22Rv1 (cell line): ENCODE measurements around the gene CDCA5.

Experiments
- H3K27ac ChIP-seq: fragments of 450-650 bp; 2 replicates; pipeline ENCODE4 v1.5.1; 2017
- CTCF ChIP-seq: fragments of 450-650 bp; IDR thresholded peaks from 2 replicates; pipeline ENCODE4 v1.5.1; 2017; ENCODE audit warnings: mild to moderate bottlenecking
- ZFX ChIP-seq: fragments of 450-650 bp; IDR thresholded peaks from 2 replicates; pipeline ENCODE4 v1.6.1; 2017; ENCODE audit warnings: antibody characterized with exemption, borderline replicate concordance

Gene CDCA5

GRCh38 chr11:65063532-65063931 lies 20.3 kb downstream of the CDCA5 start:
- no peak for TF ChIP-seq ZFX
- TF ChIP-seq CTCF = no peak
- no peak overlapping the region for H3K27ac ChIP-seq

- peak; percentile 73 for TF ChIP-seq CTCF
- no peak for TF ChIP-seq ZFX
- no peak overlapping the region for H3K27ac ChIP-seq
Measured at GRCh38 chr11:65060913-65061408, 22.9 kb downstream of the CDCA5 start.

GRCh38 chr11:65059959-65060824 lies 23.6 kb downstream of the CDCA5 start:
- no peak overlapping the region for H3K27ac ChIP-seq
- TF ChIP-seq CTCF (no peak), ZFX (no peak)

- TF ChIP-seq CTCF = no peak
Measured at GRCh38 chr11:65059523-65059922, 24.3 kb downstream of the CDCA5 start.

GRCh38 chr11:65058419-65059054 lies 25.3 kb downstream of the CDCA5 start, which contains the start of gene NAALADL1:
NAALADL1 (minus strand) TSS chr11:65058553; CDS start chr11:65058521, 32 bp downstream.
- H3K27ac ChIP-seq = no peak within 1 kb of the TSS
- TF ChIP-seq ZFX = no peak
- TF ChIP-seq CTCF = no peak

More at GRCh38 chr11:65059523-65059922, 24.3 kb downstream of the CDCA5 start:
- H3K27ac ChIP-seq = no peak overlapping the region

- no peak for TF ChIP-seq ZFX
- TF ChIP-seq CTCF = no peak
- no peak overlapping the region for H3K27ac ChIP-seq
Measured at GRCh38 chr11:65058012-65058411, 25.8 kb downstream of the CDCA5 start.

GRCh38 chr11:65057526-65057925 lies 26.3 kb downstream of the CDCA5 start:
- TF ChIP-seq CTCF (no peak), ZFX (no peak)
- H3K27ac ChIP-seq = no peak overlapping the region
